Measurements from ENCODE around the gene CYP8B1.

Gene CYP8B1, protein sequence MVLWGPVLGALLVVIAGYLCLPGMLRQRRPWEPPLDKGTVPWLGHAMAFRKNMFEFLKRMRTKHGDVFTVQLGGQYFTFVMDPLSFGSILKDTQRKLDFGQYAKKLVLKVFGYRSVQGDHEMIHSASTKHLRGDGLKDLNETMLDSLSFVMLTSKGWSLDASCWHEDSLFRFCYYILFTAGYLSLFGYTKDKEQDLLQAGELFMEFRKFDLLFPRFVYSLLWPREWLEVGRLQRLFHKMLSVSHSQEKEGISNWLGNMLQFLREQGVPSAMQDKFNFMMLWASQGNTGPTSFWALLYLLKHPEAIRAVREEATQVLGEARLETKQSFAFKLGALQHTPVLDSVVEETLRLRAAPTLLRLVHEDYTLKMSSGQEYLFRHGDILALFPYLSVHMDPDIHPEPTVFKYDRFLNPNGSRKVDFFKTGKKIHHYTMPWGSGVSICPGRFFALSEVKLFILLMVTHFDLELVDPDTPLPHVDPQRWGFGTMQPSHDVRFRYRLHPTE

GRCh38 chr3:42875325-42876151, at the start of gene CYP8B1:
Gene CYP8B1, minus strand, starts transcription at chr3:42875879. Its CDS starts 63 bp downstream, at chr3:42875816.
- H3K27ac ChIP-seq = no peak within 1 kb of the TSS
- H3K27me3 ChIP-seq = no peaks in the 10 kb centered on the region
- no peaks in the 10 kb centered on the region for H3K9me3 ChIP-seq
- H3K4me3 ChIP-seq = no peak within 1 kb of the TSS
- DNase-seq = no peak
- peaks cover 0 to 22% (median 2%) of the 10 kb centered on the region in 4 donors for H3K4me1 ChIP-seq
- no peaks in the 10 kb centered on the region for H3K36me3 ChIP-seq
- TF ChIP-seq, protein P1, sequence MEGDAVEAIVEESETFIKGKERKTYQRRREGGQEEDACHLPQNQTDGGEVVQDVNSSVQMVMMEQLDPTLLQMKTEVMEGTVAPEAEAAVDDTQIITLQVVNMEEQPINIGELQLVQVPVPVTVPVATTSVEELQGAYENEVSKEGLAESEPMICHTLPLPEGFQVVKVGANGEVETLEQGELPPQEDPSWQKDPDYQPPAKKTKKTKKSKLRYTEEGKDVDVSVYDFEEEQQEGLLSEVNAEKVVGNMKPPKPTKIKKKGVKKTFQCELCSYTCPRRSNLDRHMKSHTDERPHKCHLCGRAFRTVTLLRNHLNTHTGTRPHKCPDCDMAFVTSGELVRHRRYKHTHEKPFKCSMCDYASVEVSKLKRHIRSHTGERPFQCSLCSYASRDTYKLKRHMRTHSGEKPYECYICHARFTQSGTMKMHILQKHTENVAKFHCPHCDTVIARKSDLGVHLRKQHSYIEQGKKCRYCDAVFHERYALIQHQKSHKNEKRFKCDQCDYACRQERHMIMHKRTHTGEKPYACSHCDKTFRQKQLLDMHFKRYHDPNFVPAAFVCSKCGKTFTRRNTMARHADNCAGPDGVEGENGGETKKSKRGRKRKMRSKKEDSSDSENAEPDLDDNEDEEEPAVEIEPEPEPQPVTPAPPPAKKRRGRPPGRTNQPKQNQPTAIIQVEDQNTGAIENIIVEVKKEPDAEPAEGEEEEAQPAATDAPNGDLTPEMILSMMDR (IDR thresholded peaks at IDR 0.05) = no peak
- intact Hi-C loops (cut with DNase I; ENCODE audit: low total_unique reads) = no loop called here

GRCh38 chr3:42923606-42924005, 47.9 kb upstream of the CYP8B1 start:
- Histone ChIP-seq H3K9me3 (peaks cover 0 to 18% (median 16%) of the 10 kb centered on the region in 3 donors), H3K27ac (no peak overlapping the region), H3K27me3 (no peaks in the 10 kb centered on the region), H3K36me3 (no peaks in the 10 kb centered on the region), H3K4me3 (no peak overlapping the region), H3K4me1 (no peaks in the 10 kb centered on the region)
- DNase-seq = no peak
- TF ChIP-seq, protein P1 (IDR thresholded peaks at IDR 0.05) = no peak
- intact Hi-C loops (cut with DNase I; ENCODE audit: low total_unique reads) = no loop called here

DNA sequence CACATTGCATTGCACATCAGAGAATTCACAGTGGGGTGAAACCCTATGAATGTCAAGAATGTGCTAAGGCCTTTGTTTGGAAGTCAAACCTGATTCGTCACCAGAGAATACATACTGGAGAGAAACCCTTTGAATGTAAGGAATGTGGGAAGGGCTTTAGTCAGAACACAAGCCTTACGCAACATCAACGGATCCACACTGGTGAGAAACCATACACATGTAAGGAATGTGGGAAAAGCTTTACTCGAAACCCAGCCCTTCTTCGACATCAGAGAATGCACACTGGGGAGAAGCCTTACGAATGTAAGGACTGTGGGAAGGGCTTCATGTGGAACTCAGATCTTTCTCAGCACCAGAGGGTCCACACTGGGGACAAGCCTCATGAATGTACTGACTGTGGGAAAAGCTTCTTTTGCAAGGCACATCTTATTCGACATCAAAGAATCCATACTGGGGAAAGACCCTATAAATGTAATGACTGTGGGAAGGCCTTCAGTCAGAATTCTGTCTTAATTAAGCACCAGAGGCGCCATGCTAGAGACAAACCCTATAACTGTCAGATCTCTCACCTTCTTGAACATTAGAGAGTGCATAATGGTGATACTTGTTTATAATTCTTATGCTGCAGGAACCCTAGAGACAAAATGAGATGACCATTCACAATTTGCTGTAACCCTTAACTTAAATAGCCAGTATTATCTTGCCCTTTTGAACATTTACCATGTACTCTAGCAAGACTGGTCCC, 39.3 kb upstream of the CYP8B1 start:
- TF ChIP-seq, protein P1 (IDR thresholded peaks at IDR 0.05) = no peak
- Histone ChIP-seq H3K27ac (no peak overlapping the region), H3K27me3 (no peaks in the 10 kb centered on the region), H3K4me1 (no peaks in the 10 kb centered on the region), H3K36me3 (peaks cover 52 to 63% (median 63%) of the 10 kb centered on the region in 3 donors), H3K9me3 (peaks cover 5 to 71% (median 70%) of the 10 kb centered on the region in 3 donors), H3K4me3 (no peak overlapping the region)
- DNase-seq = no peak
- intact Hi-C loops (cut with DNase I; ENCODE audit: low total_unique reads) = no loop called here

GRCh38 chr3:42911551-42911950, 35.9 kb upstream of the CYP8B1 start:
- H3K27me3 ChIP-seq = no peaks in the 10 kb centered on the region
- no peak overlapping the region for H3K27ac ChIP-seq
- TF ChIP-seq, protein P1 (IDR thresholded peaks at IDR 0.05) = no peak
- no peak for DNase-seq
- H3K9me3 ChIP-seq = peaks cover 0 to 44% (median 43%) of the 10 kb centered on the region in 3 donors
- H3K4me3 ChIP-seq = no peak overlapping the region
- intact Hi-C loops (cut with DNase I; ENCODE audit: low total_unique reads) = no loop called here
- H3K4me1 ChIP-seq = peaks cover 0 to 12% (median 8%) of the 10 kb centered on the region in 4 donors
- peaks cover 68 to 83% (median 71%) of the 10 kb centered on the region in 3 donors for H3K36me3 ChIP-seq

- Histone ChIP-seq H3K36me3 (peaks cover 41 to 54% (median 50%) of the 10 kb centered on the region in 3 donors), H3K27me3 (no peaks in the 10 kb centered on the region), H3K4me3 (no peak overlapping the region), H3K27ac (no peak overlapping the region), H3K9me3 (peaks cover 0 to 16% (median 14%) of the 10 kb centered on the region in 3 donors), H3K4me1 (peaks cover 0 to 21% (median 12%) of the 10 kb centered on the region in 4 donors)
- no peak for DNase-seq
- intact Hi-C loops (cut with DNase I; ENCODE audit: low total_unique reads) = no loop called here
- TF ChIP-seq, protein P1 (IDR thresholded peaks at IDR 0.05) = no peak
Measured at GRCh38 chr3:42908675-42909074, 33.0 kb upstream of the CYP8B1 start.
